ENCODE data around the gene HNRNPH2.
A peak's percentile ranks its signal among the peaks of the same experiment; 100 is the strongest.

Gene HNRNPH2

DNA sequence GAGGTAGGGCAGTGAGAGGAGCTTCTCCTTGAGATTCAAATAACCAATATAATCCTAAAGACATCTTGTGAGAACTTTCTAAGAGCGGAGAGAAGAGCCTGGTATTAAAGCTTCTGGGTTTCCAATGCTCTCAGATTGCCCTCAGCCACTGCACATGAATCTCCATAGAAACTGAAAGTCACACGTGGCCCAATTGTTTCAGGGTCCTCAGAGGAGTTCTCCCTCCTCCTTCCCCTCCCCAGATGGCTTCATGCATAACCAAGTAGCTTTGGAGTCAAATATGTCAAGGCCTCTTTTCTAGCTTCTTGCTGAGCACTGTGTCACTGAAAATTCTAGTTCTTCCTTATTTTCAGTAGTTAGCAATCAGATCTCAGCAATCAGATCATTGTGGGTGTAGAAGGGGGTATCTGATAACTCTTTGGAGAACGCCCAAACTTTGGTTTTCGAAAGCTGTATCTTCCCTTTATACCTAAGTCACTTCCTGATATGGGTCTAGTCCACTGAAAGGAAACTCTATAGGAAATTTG, 24.3 kb upstream of the HNRNPH2 start:
- H3K9me3 ChIP-seq (ENCODE audit: control insufficient read depth, insufficient read depth, low read depth, low read length): no peaks in the 10 kb centered on the region
- no peak overlapping the region for H3K27ac ChIP-seq (ENCODE audit: low read depth, low read length)
- H3K36me3 ChIP-seq (ENCODE audit: control insufficient read depth, insufficient read depth, low read length): no peaks in the 10 kb centered on the region
- no peak overlapping the region for H3K4me3 ChIP-seq (ENCODE audit: low read depth, low read length)
- H3K9ac ChIP-seq (ENCODE audit: low read length): no peak overlapping the region
- peaks cover 12% of the 10 kb centered on the region; the same call in 1 of the 2 replicates for H3K4me1 ChIP-seq (ENCODE audit: control insufficient read depth, insufficient read depth, low read length)
- no peaks in the 10 kb centered on the region; the same call in 1 of the 2 replicates for H3K27me3 ChIP-seq (ENCODE audit: control insufficient read depth, insufficient read depth, low read length)

DNA sequence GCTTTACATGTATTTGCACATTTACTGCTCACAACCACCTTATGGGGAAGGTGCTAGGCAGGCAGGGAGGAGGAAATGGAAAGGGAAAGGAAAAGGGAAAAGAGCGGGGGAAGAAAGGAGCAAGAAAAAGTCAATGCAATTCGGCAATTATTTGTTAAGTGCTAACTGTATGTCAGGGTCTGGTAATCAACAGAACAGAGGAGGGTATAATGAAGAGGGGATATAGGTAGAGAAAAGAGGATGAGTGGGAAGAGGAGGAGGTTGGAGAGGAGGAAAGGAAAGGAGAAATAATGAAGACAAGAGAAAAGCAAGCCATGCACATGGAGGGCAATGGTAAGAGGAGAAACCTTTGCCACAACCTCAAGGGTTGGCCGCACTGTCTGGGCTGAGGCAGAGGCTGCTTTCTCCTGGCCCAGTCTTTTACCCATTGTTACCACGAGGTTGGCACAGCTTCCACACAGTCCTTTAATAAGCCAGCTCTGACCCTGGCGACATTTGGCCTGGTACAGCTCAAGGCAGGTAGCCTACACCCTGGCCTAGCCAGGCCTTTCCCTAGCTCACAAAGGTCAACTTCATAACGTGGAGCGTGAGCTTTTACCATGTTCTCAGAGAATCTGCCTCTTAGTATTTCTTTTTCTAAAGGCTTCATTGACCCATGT, 22.9 kb upstream of the HNRNPH2 start:
- Histone ChIP-seq H3K9ac (ENCODE audit: low read length) (no peak overlapping the region), H3K36me3 (ENCODE audit: control insufficient read depth, insufficient read depth, low read length) (no peaks in the 10 kb centered on the region), H3K27ac (ENCODE audit: low read depth, low read length) (no peak overlapping the region), H3K4me3 (ENCODE audit: low read depth, low read length) (no peak overlapping the region), H3K4me1 (ENCODE audit: control insufficient read depth, insufficient read depth, low read length) (peaks cover 12% of the 10 kb centered on the region; the same call in 1 of the 2 replicates), H3K9me3 (ENCODE audit: control insufficient read depth, insufficient read depth, low read depth, low read length) (no peaks in the 10 kb centered on the region), H3K27me3 (ENCODE audit: control insufficient read depth, insufficient read depth, low read length) (no peaks in the 10 kb centered on the region; the same call in 1 of the 2 replicates)

DNA sequence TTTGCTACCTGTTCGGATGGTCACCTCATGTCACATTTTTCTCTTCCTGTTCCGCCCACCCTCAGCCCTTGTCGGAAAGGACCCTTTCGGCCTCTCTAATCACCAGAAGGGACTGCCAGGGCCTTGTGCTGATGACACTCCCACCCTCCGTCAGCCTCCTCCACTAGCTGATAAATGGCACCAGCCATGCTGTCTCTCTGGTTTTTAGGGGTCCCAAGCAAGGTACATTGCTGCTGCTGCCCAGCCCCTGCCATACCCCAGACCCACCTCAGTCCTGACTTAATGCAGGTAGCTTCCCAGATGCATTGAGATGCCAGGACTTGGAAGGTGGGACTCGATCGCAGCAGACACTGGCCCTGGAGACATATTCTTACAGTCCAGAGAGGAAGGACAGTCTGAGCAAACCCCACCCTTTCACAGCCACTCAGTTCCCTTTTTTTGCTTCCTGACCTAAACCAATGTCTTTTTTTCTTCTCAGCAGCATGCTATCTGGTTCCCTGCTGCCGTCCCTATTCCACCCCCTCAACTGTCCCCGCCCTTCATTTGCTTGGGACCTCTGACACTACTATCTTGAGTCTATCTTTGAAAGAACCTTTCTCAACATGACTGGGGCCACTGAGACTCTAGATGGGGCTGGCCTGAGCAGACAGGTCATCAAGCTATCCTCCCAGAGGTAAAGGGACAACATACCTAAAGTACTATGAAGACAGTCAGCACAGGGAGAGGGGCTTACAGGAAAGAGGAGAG, 22.1 kb upstream of the HNRNPH2 start, which contains the start of gene BTK:
BTK (minus strand) TSS at position 397 of the 747 bp plus-strand sequence. CDS start 10,907 bp downstream, outside the sequence.
- H3K36me3 ChIP-seq (ENCODE audit: control insufficient read depth, insufficient read depth, low read length): no peaks in the 10 kb centered on the region
- H3K9me3 ChIP-seq (ENCODE audit: control insufficient read depth, insufficient read depth, low read depth, low read length): no peaks in the 10 kb centered on the region
- H3K4me3 ChIP-seq (ENCODE audit: low read depth, low read length): no peak within 1 kb of the TSS
- H3K4me1 ChIP-seq (ENCODE audit: control insufficient read depth, insufficient read depth, low read length): peaks cover 12% of the 10 kb centered on the region; the same call in 1 of the 2 replicates
- no peak within 1 kb of the TSS for H3K27ac ChIP-seq (ENCODE audit: low read depth, low read length)
- no peaks in the 10 kb centered on the region; the same call in 1 of the 2 replicates for H3K27me3 ChIP-seq (ENCODE audit: control insufficient read depth, insufficient read depth, low read length)
- H3K9ac ChIP-seq (ENCODE audit: low read length): no peak within 1 kb of the TSS

DNA sequence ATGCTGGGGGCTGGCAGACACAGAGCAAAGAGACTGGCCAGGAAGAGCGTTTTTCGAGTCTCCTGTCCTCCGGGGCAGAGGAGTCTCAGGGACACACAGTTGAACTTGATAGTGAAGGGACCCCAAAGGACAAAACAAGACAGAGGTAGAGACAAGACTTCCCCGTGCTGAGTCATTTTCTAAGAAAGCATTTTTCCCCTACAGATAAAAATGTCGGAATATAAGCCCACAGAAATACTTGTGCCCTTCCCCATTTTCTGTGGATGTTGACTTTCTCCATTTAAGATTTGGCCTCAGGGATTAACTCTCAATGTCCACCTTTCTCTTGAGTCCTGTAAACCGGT, 21.5 kb upstream of the HNRNPH2 start:
- Histone ChIP-seq H3K27me3 (ENCODE audit: control insufficient read depth, insufficient read depth, low read length) (no peaks in the 10 kb centered on the region; the same call in 1 of the 2 replicates), H3K4me3 (ENCODE audit: low read depth, low read length) (no peak overlapping the region), H3K4me1 (ENCODE audit: control insufficient read depth, insufficient read depth, low read length) (peaks cover 12% of the 10 kb centered on the region; the same call in 1 of the 2 replicates), H3K9ac (ENCODE audit: low read length) (no peak overlapping the region), H3K27ac (ENCODE audit: low read depth, low read length) (no peak overlapping the region), H3K9me3 (ENCODE audit: control insufficient read depth, insufficient read depth, low read depth, low read length) (no peaks in the 10 kb centered on the region), H3K36me3 (ENCODE audit: control insufficient read depth, insufficient read depth, low read length) (peaks cover 5% of the 10 kb centered on the region)

DNA sequence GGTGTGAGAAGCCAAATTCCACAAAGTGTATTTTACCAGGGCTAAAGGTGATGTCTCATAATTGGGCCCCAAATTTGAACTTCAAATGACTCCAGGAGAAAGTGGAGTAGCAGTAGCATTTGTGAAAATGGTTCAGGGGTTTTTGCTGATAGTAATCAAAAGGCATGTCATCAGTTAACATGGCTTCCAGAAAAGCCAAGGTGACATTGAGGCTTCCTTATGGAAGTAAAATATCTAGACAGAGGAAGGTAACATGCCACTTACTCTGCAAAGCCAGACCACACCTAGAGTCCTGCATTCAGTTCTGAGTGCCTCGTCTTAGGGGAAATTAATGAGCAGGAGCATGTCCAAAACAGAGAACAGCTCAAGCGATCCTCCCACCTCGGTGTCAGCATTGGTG, 19.4 kb upstream of the HNRNPH2 start:
- Histone ChIP-seq H3K9me3 (ENCODE audit: control insufficient read depth, insufficient read depth, low read depth, low read length) (no peaks in the 10 kb centered on the region), H3K36me3 (ENCODE audit: control insufficient read depth, insufficient read depth, low read length) (peaks cover 24% of the 10 kb centered on the region), H3K4me3 (ENCODE audit: low read depth, low read length) (no peak overlapping the region), H3K27me3 (ENCODE audit: control insufficient read depth, insufficient read depth, low read length) (no peaks in the 10 kb centered on the region; the same call in 1 of the 2 replicates), H3K9ac (ENCODE audit: low read length) (no peak overlapping the region), H3K27ac (ENCODE audit: low read depth, low read length) (no peak overlapping the region), H3K4me1 (ENCODE audit: control insufficient read depth, insufficient read depth, low read length) (peaks cover 12% of the 10 kb centered on the region; the same call in 1 of the 2 replicates)

DNA sequence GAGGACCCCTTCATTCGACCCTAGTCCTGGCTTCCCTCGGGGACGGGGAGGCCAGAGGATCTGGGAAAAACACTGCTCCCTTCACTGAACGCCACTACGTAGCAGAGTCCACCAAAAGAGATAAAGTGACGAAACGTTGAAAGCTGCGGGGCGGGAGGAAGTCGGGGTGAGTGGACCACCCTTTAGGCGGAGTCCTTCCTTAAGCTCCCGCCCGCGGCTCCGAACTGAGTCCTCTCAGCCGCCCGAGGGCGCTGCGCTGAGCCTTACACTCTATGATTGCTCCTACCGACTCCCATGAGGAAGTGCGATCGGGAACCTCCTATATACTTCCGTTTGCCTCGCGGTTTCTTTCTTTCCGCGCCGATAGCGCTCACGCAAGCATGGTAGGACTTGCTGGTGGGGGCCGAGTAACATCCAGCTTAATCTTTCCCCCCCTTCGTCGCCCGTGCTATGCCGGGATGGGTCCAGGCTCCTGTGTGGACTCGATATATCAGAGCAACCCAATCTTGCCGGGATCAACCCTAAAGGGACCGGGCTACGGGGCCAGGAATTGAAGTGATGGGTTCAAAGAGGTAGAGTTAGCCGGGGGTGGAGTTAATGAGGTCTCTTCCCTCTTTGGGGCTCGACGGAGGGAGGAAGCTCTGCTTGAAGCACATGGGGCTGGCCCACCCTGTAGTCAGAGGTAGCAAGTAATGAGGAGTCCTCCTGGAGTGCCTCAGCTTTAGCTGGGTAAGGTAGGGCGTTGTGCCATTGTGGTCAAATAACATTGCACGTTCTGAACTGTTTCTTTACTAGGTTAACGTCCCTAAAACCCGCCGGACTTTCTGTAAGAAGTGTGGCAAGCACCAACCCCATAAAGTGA, 17.1 kb upstream of the HNRNPH2 start, which contains the start of gene RPL36A:
RPL36A (plus strand) TSS at position 348 of the 862 bp plus-strand sequence; CDS start at position 381, 33 bp downstream.
- H3K27me3 ChIP-seq (ENCODE audit: control insufficient read depth, insufficient read depth, low read length): no peaks in the 10 kb centered on the region; the same call in 1 of the 2 replicates
- H3K9me3 ChIP-seq (ENCODE audit: control insufficient read depth, insufficient read depth, low read depth, low read length): no peaks in the 10 kb centered on the region
- H3K27ac ChIP-seq (ENCODE audit: low read depth, low read length): peak within 1 kb of the TSS; percentile 93
- H3K4me3 ChIP-seq (ENCODE audit: low read depth, low read length): peak within 1 kb of the TSS; percentile 91
- peak within 1 kb of the TSS; percentile 96 for H3K9ac ChIP-seq (ENCODE audit: low read length)
- H3K4me1 ChIP-seq (ENCODE audit: control insufficient read depth, insufficient read depth, low read length): peaks cover 10% of the 10 kb centered on the region; the same call in 1 of the 2 replicates
- peaks cover 44% of the 10 kb centered on the region for H3K36me3 ChIP-seq (ENCODE audit: control insufficient read depth, insufficient read depth, low read length)

DNA sequence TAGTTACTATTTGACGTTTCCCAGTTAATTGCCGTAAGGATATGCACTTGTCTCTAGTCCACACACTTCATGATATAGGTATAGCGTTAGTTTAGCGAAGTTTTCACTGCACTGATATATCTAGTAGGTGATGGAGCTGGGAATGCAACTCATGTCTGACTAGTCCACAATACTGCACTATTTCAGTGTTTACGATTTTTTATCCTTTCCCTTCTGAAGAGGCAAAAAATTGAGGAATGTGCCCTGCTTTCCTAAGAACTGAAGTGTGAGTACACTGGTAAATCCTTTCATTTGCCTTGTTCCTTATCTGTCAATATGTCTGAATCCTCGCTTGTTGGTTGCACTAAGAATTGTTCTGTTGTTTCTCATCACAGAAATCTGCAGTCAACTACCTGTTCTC, 16.2 kb upstream of the HNRNPH2 start:
- peak overlapping the region; percentile 93; the same call in 1 of the 2 replicates for H3K27ac ChIP-seq (ENCODE audit: low read depth, low read length)
- H3K36me3 ChIP-seq (ENCODE audit: control insufficient read depth, insufficient read depth, low read length): peaks cover 46% of the 10 kb centered on the region
- H3K4me3 ChIP-seq (ENCODE audit: low read depth, low read length): peak overlapping the region; percentile 91
- H3K9me3 ChIP-seq (ENCODE audit: control insufficient read depth, insufficient read depth, low read depth, low read length): no peaks in the 10 kb centered on the region
- peaks cover under 1% of the 10 kb centered on the region; the same call in 1 of the 2 replicates for H3K4me1 ChIP-seq (ENCODE audit: control insufficient read depth, insufficient read depth, low read length)
- H3K27me3 ChIP-seq (ENCODE audit: control insufficient read depth, insufficient read depth, low read length): no peaks in the 10 kb centered on the region
- peak overlapping the region; percentile 96 for H3K9ac ChIP-seq (ENCODE audit: low read length)

DNA sequence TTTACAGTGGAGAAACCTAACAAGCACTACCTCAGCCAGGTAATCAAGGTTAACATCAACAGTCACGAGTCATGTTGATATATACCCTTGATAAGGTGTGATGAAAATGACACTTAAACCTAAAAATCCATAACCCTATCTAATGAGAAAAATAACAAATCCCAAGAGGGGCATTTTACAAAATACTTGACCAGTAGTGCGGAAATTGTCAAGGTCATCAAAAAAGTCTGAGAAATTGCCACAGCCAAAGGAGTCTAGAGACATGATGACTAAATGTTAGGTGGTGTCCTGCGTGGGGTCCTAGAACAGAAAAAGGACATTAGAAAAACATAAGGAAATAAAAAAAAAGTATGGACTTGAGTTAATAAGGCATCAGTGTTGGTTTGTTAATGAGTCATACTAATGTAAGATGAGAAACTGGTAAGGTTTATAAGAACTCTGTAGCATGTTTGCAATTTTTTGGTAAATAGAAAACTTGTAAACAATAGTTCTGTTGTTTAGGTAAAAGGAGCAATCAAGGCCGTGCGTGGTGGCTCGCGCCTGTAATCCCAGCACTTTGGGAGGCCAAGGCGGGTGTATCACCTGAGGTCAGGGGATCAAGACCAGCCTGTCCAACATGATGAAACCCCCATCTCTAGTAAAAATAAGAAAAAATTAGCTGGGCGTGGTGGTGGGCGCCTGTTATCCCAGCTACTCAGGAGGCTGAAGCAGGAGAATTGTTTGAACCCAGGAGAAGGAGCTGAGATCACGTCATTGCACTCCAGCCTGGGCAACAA, 14.3 kb upstream of the HNRNPH2 start:
- Histone ChIP-seq H3K27me3 (ENCODE audit: control insufficient read depth, insufficient read depth, low read length) (no peaks in the 10 kb centered on the region), H3K9me3 (ENCODE audit: control insufficient read depth, insufficient read depth, low read depth, low read length) (no peaks in the 10 kb centered on the region), H3K27ac (ENCODE audit: low read depth, low read length) (no peak overlapping the region), H3K36me3 (ENCODE audit: control insufficient read depth, insufficient read depth, low read length) (peaks cover 54% of the 10 kb centered on the region), H3K9ac (ENCODE audit: low read length) (no peak overlapping the region), H3K4me1 (ENCODE audit: control insufficient read depth, insufficient read depth, low read length) (no peaks in the 10 kb centered on the region; the same call in 1 of the 2 replicates), H3K4me3 (ENCODE audit: low read depth, low read length) (no peak overlapping the region)

DNA sequence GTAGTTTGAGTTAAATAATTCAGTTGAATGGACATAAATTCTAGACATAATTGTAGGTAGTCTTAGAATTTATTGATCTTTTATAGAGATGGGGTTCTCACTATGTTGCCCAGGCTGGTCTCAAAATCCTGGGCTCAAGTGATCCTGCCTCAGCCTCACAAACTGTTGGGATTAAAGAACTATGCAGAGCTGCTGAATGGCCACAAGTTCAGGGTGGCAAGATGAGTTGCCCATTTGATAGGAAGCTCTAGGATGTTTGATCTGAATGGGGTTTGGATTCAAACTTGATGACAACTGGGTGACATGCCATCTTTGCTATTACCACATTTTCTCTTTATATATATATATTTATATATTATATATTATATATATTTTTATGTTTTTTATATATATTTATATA, 13.7 kb upstream of the HNRNPH2 start:
- Histone ChIP-seq H3K36me3 (ENCODE audit: control insufficient read depth, insufficient read depth, low read length) (peaks cover 54% of the 10 kb centered on the region), H3K9ac (ENCODE audit: low read length) (no peak overlapping the region), H3K27ac (ENCODE audit: low read depth, low read length) (no peak overlapping the region)

DNA sequence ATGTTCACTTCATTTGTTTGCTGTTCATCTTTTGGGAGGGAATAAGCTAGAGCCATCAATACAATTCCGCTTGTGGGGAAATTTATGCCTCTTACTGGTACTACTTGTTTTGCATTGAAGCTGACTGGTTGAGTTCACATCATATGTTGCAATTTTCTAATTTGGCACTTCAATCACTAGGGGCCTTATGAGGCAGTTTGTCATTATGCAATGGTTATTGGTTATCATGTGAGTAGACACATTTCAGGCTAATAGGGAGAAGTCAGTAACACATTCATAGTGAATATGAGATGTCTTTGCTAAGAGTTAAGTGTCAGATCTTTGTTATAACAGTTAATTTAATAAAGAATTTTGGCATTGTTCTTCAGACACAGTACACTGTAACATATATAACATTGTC, 12.2 kb upstream of the HNRNPH2 start:
- Histone ChIP-seq H3K9ac (ENCODE audit: low read length) (no peak overlapping the region), H3K27ac (ENCODE audit: low read depth, low read length) (no peak overlapping the region), H3K4me3 (ENCODE audit: low read depth, low read length) (no peak overlapping the region), H3K9me3 (ENCODE audit: control insufficient read depth, insufficient read depth, low read depth, low read length) (no peaks in the 10 kb centered on the region), H3K36me3 (ENCODE audit: control insufficient read depth, insufficient read depth, low read length) (peaks cover 60% of the 10 kb centered on the region), H3K27me3 (ENCODE audit: control insufficient read depth, insufficient read depth, low read length) (no peaks in the 10 kb centered on the region), H3K4me1 (ENCODE audit: control insufficient read depth, insufficient read depth, low read length) (no peaks in the 10 kb centered on the region; the same call in 1 of the 2 replicates)

More for the DNA sequence above, 13.7 kb upstream of the HNRNPH2 start:
- no peaks in the 10 kb centered on the region for H3K9me3 ChIP-seq (ENCODE audit: control insufficient read depth, insufficient read depth, low read depth, low read length)
- H3K27me3 ChIP-seq (ENCODE audit: control insufficient read depth, insufficient read depth, low read length): no peaks in the 10 kb centered on the region
- H3K4me3 ChIP-seq (ENCODE audit: low read depth, low read length): no peak overlapping the region
- H3K4me1 ChIP-seq (ENCODE audit: control insufficient read depth, insufficient read depth, low read length): no peaks in the 10 kb centered on the region; the same call in 1 of the 2 replicates
